Fibroblast of mammary gland (primary cell): ENCODE measurements around the gene MBOAT7.
A peak's percentile ranks its signal among the peaks of the same experiment; 100 is the strongest.

Experiments
- DNase-seq: peaks from one replicate; pipeline ENCODE4 v3.0.0-alpha.2; 2010; ENCODE audit warnings: low read depth
- H3K4me3 ChIP-seq: 2 replicates; pipeline ENCODE4 v1.5.1; 2011; ENCODE audit warnings: low read depth, mild to moderate bottlenecking, low read length, moderate library complexity; ENCODE audit not compliant: control insufficient read depth
- CTCF ChIP-seq: conservative IDR thresholded peaks from 2 replicates; pipeline ENCODE4 v1.5.1; 2011; ENCODE audit warnings: low read depth, low read length, inconsistent platforms; ENCODE audit not compliant: control insufficient read depth, insufficient read depth

The MBOAT7 gene

GRCh38 chr19:54169149-54169740 lies 20.1 kb downstream of the MBOAT7 start:
- no peak for DNase-seq
- H3K4me3 ChIP-seq = no peak overlapping the region
- TF ChIP-seq CTCF = no peak

- DNase-seq = peak; percentile 80
- TF ChIP-seq CTCF = peak; percentile 82
- H3K4me3 ChIP-seq = no peak overlapping the region
These were observed 21.0 kb downstream of the MBOAT7 start for GRCh38 chr19:54168174-54168917.

GRCh38 chr19:54165222-54165621 lies 24.2 kb downstream of the MBOAT7 start:
- DNase-seq = no peak
- no peak overlapping the region for H3K4me3 ChIP-seq
- no peak for TF ChIP-seq CTCF

- no peak for DNase-seq
- H3K4me3 ChIP-seq = no peak overlapping the region
- no peak for TF ChIP-seq CTCF
These were observed 24.9 kb downstream of the MBOAT7 start for GRCh38 chr19:54164369-54165068.

- no peak for TF ChIP-seq CTCF
- DNase-seq = no peak
- H3K4me3 ChIP-seq = peak overlapping the region; percentile 54
These were observed 26.5 kb downstream of the MBOAT7 start for GRCh38 chr19:54162884-54163283.

- DNase-seq = peak; percentile 77
- no peak for TF ChIP-seq CTCF
- H3K4me3 ChIP-seq = peak overlapping the region; percentile 54
These were observed 27.1 kb downstream of the MBOAT7 start for GRCh38 chr19:54162241-54162805.
